ENCODE measurements around the gene AP4M1.

GRCh38 chr7:100059251-100059739 lies 42.1 kb upstream of the AP4M1 start:
- TF ChIP-seq CTCF (IDR thresholded peaks at IDR 0.05): no peak
- no peak for TF ChIP-seq POLR2A (IDR thresholded peaks at IDR 0.05)

Data from ovary (tissue), 3 donors.